ENCODE results near the gene CCDC13.

Gene CCDC13

DNA sequence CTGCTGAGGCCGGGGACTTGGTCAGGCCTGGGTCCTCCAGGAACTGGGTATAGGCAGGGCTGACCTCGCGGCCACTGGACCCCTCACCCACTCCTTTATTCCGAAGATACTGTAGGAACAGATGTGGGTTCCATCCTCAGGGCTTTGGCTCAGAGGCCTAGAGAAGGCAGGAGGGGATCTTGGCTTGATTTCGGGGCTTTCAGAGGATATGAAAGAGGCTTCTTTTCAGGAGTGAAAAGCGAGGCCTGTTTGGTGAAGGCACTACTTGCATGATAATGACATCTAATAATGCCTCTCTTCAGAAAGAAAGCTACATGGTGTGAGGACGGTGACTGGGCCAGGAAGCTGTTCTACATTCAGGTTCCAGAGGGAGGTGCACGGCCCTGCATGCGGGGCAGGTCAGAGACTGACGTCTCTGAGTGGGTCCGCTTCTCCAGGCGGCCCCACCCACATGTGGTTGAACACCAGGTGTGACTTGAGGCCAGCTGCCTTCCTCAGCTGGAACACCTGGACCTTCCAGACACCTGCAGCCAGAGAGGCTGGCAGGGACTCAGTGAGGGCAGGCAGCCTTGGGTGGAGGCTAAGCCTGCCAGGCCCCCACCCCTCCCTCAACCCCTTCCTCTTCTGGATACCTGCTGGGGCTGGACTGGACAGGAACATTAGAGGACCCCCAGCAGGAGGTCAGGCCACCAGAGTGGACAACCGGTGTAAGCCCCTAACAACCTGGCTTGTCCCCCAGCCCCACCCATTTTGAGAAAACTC is 39.4 kb downstream of the CCDC13 start:
- no peak for DNase-seq (ENCODE audit: low read depth)

DNA sequence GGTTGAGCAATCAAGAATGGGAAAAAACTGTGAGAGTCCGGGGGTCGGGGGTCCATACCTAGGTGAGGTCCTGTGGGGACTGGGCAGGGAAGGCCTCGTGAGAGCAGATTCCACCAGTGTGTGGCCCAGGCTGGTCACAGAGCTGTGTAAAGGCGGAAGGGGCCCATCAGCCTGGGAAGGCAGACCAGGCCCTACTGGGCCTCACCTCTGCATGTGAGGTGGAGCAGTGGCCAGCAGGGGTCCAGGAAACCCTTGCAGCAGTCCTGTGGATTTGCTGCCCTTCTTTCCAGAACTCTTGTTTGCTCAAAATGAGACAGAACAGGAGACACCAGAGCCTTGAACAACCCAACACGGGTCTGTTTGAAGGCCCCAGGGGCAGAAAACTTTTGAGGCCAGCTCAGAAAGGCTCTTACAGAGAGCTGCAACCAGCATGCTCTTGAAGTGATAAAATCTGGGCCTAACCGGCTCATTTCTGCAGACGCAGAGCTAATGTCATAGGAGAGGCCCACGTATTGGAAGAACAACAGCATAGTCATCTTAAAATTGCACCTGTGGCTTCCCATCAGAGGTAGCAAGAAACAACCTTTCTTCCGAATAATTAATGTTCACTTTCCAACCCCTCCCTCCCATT is 40.1 kb downstream of the CCDC13 start:
- DNase-seq (ENCODE audit: low read depth) = no peak

DNA sequence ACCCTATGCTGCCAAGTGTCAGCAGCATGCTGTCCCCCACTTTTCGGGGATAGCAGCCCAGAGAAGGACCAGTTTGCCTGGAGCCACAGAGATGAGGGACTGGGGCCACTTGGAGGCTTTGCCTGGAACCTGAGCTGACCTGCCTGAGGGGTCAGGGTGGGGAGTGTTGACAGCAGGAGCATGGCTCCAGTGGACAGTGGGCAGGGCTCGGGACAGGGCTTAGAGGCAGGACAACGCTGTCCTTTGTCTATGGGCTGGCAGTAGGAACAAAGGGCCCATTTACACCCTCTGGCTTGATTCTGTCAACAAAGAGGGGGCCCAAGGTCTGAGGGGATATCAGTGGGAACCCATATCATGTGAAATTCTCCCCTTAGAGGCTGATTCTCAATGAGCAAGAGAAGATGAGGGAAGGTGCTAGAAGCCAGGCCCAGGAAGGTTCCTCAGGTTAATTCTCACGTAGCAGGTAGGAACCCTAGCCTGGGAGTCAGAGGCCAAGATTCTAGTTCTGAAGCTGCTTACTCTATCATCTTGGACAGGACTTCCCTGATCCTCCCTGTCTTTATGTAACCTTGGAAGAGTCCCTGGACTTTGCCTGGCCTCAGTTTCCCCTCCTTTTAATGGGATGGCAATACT is 40.7 kb downstream of the CCDC13 start:
- no peak for DNase-seq (ENCODE audit: low read depth)

DNA sequence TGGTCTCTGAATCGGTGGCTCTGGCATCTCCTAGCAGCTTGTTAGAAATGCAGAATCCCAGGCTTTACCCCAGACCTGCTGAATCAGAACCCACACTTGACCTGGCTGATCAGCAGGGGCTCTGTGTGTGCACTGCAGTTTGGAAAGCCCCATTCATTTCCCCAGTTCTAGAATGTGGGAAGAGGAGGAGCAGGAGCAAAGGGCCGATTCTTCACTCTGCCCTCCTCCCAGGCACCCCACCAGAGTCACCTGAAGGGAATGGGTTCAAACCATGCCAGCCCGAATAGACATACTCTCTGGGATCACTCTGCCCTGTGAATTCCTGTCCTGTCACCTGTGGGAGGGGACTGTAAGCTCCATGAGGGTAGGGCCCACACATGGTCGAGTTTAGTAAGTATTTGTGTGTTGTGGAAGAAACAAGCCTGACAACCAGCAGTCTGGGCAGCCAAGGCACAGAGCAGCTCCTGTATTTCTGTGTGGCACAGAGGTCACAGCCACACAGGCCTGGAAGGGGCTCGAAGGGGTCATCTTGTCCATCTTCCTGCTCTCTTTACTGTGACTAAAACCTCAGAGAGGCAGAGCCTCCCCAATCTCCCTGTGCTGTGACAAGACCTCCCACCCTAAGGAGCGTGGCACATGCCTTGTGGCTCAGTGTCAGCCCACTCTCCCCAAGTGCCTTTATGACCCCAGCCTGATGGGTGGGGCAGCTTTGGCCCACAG is 41.4 kb downstream of the CCDC13 start:
- DNase-seq (ENCODE audit: low read depth) = no peak

DNA sequence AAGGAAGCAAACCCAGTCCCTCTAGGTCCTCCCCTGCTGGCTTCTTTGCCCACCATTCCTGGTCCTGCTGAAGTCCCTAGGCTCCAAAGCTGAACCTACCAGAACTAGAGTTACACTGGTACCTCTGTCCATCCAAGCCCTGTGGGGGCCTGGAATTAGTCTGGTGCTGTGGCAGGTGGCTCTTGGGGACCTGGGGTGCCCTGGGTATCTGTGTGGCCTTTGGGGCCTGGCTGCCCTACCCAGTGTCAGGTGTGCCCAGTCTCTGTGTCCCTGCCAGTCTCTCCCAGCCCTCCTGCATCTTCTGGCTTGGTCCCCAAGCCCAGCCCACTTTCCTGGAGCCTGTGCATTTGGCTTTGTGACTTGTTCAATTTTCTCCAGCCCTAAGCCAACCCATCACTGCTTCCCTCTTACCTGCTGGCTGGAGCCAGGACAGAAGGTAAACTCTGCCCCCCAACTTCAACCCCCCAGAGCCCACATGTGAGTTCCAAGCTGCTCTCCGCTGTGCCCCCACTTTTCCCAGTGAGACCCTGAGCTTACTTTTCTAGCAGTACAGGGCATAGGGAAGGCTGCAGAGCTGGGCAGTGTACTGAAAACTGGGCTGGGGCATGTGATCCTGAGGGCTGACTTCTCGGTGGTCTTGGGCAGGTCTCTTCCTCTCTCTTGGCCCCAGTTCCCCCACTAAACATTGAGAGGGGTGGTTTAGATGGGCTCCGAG is 42.2 kb downstream of the CCDC13 start:
- no peak for DNase-seq (ENCODE audit: low read depth)

DNA sequence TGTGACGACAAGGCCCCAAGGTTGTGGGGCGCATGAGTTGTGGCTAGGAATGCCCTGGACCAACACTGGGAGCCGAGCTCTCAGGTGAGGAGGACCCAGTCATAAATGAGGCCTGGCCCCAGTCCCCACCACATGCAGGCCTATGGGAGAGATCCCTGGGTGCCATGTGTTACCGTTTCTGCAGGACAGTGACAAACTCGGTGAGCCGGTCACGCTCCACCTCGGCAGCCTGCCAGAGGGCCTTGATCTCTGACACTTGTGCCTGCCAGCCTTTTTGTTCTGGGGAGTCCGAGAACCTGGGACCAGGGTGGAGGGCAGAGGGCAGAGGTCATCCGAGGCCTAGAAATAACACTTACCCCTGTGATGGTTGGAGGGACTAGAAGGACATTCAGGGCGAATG is 42.8 kb downstream of the CCDC13 start:
- no peak for DNase-seq (ENCODE audit: low read depth)

DNA sequence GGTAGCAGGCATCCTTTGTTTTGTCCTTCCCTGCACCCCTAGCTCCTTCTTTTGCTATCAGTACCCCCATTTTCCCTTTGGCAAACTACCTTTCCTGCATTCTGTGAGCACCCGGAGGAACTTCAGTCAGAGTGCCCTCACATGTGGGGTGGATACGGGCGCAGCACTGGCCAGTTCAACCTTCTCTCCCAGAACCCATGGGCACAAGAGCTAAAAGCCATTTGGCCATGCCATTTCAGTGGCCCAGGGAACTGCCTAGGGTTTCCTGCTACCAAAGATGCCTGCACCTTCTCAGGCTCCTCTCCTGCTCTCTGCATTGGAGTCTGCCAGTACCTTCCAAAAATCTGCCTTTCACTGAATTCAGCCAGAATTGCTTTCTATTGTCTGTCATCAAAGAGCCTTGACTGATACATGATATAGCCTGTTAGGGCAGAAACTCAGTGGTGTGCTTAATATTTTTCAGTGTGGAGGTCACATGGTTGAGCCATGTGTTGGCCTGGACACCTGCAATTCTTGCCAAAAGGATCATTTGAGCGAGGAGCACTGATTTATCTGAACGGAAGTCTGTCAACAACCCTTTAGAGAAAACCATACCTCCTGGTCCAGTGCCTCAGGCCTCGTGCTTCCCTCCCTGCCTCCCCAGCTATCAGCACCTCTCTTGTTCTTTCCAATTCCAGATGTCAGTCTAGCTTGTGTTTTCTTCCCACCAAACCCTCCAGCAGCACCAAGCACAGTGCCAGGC is 43.5 kb downstream of the CCDC13 start:
- no peak for DNase-seq (ENCODE audit: low read depth)

DNA sequence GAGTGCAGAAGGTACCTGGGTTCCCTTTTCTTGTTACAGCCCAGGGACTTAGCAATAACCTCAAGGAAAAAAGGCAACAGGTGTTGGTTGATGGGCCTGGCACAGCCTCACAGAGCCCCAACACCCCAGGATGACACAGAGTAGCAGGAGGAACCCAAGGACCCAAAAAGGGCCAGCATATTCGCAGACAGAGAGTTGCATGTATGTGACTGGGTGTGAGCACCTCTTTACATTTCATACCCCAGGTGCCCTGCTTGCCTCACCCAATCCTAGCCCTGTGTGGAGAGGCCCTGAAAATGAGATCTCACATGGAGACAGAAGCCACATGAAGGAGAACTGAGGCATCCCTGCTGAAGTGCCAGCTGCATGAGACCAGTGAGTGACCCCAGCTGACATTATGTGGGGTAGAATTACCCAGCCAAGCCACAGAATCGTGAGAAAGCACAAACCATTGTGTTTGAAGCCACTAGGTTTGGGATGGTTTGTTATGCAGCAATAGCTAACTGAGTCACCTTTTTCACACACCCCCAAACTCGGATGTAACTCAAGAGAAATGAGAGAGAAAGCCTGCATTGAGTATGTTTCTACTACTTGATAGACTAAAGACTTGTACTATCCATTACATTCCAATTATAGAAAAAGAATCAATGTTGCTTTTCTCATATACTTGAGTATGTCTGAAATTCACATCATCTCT is 44.2 kb downstream of the CCDC13 start:
- no peak for DNase-seq (ENCODE audit: low read depth)

DNA sequence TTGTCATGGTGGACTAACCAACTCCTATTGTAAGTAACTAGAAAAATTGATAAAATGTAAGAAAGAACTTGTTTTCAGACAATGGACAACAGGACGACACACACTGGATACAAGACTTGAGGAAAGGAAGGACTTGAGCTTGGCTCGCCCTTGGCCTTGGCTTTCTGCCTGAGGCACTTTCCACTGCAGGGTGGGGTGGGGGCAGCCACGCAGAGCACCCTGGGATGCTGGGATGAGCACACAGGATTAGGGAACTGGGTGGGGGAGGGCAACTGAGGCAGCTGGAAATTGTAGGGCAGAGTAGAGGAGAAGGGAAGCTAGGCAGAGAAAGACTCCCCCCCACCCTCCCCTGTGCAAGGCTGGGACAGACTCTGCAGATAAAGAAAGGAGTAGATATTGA is 45.0 kb downstream of the CCDC13 start:
- no peak for DNase-seq (ENCODE audit: low read depth)

DNA sequence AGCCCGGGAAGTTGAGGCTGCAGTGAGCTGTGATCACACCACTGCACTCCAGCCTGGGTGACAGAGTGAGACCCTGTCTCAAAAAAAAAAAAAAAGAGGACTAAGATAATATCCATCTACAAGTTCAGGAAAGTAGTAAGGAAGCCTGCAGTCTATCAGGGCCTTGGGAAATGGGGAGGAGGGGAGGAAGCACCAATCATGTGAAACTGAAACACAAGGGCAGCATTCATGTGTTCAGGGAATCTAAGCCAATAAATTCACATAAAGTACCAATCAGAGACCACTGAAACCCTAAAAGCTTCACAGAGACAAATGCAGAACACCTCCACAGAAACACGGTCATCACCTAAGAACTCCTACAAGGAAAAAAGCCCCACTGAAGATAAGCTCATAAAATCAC is 47.6 kb downstream of the CCDC13 start:
- DNase-seq (ENCODE audit: low read depth) = no peak

DNA sequence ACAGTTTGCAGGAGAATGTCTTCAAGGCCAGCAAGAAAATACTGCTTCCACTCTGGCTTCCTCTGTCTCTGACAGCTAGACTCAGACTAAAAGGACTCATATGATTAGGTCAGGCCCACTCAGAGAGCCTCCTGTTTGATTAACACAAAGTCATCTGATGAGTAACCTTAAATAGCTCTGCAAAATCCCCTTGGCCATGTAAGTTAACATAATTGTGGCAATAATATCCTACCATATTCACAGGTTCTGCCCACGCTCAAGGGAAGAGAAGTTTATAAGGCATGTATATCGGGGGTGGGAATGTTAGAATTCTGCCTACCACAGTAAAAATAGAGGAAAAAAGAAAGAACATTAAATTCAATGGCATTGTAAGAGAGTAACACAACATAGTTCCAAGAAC is 49.8 kb downstream of the CCDC13 start:
- DNase-seq (ENCODE audit: low read depth) = no peak

Data from stimulated activated CD8-positive, alpha-beta memory T cell treated with anti-CD3 and anti-CD28 coated beads, Interleukin-12 subunit alpha, Interleukin-12 subunit beta, amount 100 ng/mL, for 1 hour (primary cell).